Colon (tissue), 2 donors: ENCODE data around the gene POMT1.
"Not testable (repeated sequence)": the region's sequence is repeated elsewhere in the genome, so short reads cannot be mapped to it uniquely, and the experiment has no call there.

ENCODE experiments used
- FAIRE-seq: peaks from 2 replicates; lab custom pipeline; 2012; peaks lifted over from hg19 to GRCh38; lab: Jason Lieb, UNC
- donor health status: control.
- donor health status: control.

POMT1 gene

GRCh38 chr9:131502781-131503625 is at the start of gene POMT1:
POMT1 (plus strand) TSS chr9:131502918; CDS start chr9:131504219, 1,301 bp downstream.
- no peak for FAIRE-seq

DNA sequence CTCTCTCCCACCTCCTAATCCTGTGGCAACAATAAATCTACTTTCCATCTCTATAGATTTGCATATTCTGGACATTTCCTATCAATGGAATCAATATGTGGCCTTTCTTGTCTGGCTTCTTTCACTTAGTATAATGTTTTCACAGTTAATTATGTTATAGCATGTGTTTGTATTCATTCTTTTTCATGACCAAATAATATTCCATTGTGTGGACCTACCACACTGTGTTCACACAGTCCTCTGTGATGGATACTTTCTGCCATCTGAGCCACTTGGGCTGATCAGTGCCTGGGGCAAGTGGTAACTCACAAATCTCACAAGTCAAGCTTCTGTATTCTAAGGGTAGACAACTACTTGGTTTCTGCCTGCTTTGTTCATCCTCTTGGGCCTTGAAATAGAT is 48.7 kb upstream of the POMT1 start:
- no peak for FAIRE-seq

- not testable (repeated sequence) for FAIRE-seq
Observed at GRCh38 chr9:131455655-131456054, 47.1 kb upstream of the POMT1 start.

GRCh38 chr9:131457746-131458145 is 45.0 kb upstream of the POMT1 start:
- no peak for FAIRE-seq

- no peak for FAIRE-seq
Observed at GRCh38 chr9:131459056-131459455, 43.7 kb upstream of the POMT1 start.

DNA sequence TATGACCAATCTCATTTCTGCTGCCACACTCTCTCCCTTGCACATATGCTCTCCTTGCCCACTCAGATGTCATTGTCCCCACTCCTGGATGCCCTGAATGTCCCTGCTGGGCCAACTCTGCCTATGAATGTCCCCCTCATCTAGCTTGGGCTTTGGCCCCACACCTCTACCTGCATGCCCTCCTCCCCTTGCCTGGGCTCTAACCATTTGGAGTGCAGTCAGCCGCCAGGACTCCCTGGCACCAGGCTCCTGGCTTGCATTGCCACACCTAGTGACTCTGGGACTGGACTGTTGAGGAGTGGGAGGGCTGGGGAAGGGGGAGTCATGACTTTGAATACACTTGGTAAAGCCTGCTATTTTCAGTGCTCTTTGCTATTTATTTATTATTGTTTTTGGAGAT is 41.6 kb upstream of the POMT1 start:
- no peak for FAIRE-seq

DNA sequence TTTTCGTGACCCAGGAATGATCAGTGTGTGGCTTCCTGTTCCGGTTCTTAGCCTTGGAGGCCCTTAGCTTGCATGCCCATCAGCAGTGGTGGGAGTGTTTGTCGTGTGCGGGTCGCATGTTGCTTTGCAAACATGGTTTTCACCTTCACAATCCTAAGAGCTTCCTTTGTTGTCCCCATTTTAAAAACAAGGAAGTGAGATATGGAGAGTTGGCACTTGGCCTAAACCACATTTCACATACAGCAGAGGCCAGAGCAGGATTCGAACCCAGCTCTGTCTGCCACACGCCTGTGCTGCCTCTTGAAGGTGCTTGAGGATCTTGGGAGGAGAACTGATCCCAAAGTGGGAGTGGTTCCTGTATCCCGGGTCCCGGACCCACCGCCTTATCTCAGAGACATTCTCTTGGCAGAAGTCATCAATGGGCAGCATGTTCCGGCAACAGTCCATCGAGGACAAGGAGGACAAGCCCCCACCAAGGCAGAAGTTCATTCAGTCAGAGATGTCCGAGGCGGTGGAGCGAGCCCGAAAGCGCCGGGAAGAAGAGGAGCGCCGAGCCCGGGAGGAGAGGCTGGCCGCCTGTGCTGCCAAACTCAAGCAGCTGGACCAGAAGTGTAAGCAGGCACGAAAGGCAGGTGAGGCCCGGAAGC is 38.2 kb upstream of the POMT1 start:
- no peak for FAIRE-seq

DNA sequence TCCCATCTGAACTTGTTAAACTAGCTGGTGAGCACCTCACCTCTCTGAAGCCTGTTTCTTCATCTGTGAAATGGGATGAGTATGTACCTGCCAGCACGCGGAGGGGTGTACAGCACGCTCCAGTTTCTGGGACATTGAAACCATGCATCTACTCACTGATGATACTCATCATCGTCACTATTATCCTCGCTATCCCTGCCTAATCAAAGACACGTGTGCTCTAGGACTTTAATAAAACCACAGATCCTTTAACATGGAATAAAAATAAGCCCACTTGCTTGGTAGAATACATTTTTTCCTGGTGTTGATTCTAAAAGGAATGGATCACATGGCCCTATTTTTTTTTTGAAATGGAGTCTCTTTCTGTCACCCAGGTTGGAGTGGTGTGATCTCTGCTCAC is 37.3 kb upstream of the POMT1 start:
- no peak for FAIRE-seq

DNA sequence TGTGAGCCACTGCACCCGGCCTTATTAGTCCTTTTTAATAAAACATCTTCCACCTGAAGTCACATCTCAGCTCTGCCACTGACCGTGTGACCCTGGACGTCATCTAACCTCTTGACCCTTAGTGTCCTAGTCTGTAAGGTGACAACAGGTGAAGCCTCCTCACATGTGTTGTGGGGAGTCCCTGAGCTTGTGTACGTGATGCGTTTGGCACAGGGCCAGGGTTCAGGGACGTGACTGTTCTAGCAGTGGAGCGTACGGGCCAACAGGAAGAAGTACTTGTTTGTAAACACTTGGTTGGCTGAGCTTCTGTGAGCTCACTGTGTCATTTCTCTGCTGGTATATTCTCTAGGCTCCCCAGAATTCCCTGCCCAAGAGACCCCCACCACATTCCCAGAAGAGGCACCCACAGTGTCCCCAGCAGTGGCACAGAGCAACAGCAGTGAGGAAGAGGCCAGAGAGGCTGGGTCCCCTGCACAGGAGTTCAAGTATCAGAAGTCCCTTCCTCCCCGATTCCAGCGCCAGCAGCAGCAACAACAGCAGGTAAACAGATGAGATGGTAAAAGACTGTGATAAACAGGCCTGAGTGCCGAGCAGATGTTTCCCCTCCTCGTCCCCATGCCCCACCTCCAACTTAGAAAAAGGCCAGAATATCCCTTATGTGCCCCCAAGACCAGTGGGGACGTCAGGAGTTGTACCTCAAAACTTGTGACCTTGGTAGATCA is 35.3 kb upstream of the POMT1 start:
- FAIRE-seq = no peak

DNA sequence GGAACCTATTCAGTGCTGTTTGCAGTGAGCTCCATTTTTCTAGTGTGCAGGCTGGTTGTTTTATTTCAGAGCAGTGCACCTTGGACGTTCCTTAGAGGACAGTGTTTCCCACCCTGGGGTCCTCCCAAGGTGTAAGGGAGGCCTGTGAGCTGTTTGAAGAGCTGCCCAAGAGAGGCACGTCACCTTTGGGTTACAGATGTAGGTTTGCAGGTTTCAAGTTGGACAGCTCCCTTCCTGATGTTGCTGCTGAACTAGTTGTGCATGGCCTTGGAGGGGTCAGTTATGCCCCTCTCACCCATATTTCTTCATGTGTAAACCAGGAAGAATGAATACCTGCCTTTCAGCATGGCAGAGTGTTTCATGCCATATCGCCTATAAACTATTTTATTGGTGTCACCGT is 34.7 kb upstream of the POMT1 start:
- no peak for FAIRE-seq

- FAIRE-seq = no peak
Observed at GRCh38 chr9:131469356-131469755, 33.4 kb upstream of the POMT1 start.

DNA sequence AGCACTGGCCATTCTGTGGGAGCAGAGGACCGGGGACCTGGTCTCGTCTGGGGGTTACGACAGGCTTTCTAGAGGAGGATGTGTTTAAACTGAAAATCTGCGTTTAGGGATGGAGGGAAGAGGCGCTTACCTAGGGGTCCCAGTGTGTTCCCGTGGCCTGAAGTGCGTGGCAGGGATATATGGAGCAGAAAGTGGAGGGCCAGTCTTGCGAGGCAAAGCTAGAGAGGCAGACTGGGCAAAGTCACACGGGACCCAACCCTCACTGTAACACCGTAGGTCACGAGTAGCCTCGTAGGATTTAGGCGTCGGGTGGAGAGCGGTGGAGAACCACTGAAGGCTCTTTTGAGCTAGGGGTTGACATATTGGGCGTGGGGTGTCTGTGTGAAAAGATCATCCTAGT is 32.8 kb upstream of the POMT1 start:
- FAIRE-seq = no peak

DNA sequence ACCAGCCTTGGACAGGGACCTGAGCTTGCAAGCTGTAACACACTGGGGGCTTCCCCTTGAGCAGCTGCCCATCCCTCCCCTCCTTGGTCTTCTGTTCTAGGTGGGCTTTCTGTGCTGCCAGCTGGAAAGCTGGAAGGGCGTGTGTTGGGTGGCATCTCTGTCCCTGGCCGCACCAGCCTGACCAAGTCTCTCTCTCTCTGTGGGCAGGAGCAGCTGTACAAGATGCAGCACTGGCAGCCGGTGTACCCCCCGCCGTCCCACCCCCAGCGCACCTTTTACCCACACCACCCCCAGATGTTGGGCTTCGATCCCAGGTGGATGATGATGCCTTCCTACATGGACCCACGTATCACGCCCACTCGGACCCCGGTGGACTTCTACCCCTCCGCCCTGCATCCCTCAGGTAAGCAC is 32.1 kb upstream of the POMT1 start:
- FAIRE-seq = no peak

DNA sequence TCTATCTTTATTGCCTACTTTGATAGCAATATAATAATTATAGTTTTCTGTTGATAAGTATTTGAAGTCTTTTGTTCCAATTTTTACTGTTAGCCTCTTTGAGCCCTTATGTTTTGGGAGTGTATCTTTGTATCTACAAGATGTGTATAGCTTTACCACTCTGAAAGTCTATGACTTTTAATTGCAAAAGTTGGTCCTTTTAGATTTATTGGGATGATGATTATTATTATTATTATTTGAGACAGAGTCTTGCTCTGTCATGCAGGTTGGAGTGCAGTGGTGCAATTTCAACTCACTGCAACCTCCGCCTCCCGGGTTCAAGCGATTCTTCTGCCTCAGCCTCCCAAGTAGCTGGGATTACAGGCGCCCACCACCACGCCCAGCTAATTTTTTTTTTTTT is 30.6 kb upstream of the POMT1 start:
- not testable (repeated sequence) for FAIRE-seq

DNA sequence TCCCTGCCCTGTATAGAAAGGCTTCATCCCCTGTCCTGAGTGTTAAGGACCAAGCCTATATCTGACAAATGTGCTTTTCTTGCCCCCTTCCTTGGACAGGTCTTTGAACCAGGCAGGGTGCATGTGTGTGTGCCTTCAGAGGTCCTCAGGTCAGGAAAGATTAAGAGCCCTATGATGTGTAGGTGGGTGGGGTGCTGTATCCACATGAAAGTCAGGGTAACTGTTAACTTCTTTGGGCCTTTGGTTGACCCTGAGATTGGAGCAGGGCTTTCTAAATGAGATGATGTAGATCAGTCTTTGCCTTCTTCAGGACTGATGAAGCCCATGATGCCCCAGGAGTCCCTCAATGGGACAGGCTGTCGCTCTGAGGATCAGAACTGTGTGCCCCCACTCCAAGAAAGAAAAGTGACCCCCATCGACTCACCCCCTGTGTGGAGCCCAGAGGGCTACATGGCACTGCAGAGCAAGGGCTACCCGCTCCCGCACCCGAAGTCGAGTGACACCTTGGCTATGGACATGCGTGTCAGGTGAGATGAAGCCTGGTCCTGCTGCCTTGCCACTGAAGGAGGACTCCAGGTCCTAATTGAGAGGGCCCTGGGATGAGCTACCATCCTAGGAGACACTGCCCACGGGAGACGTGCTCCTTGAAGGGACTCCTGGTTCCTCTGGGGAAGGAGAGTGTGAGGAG is 29.4 kb upstream of the POMT1 start:
- no peak for FAIRE-seq

- FAIRE-seq = no peak
Observed at GRCh38 chr9:131473891-131474290, 28.8 kb upstream of the POMT1 start.

DNA sequence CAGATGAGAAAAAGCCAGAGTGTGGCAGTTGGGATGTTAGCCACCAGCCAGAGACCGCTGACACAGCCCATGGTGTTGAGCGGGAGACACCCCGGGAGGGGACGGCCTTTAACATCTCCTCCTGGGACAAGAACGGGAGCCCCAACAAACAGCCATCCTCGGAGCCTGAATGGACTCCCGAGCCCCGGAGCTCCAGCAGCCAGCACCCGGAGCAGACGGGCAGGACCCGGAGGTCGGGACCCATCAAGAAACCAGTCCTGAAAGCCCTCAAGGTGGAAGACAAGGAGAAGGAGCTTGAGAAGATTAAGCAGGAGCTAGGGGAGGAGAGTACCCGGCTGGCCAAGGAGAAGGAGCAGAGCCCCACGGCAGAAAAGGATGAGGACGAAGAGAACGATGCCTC is 28.0 kb upstream of the POMT1 start:
- no peak for FAIRE-seq

- no peak for FAIRE-seq
Observed at GRCh38 chr9:131475111-131475955, 27.4 kb upstream of the POMT1 start.

DNA sequence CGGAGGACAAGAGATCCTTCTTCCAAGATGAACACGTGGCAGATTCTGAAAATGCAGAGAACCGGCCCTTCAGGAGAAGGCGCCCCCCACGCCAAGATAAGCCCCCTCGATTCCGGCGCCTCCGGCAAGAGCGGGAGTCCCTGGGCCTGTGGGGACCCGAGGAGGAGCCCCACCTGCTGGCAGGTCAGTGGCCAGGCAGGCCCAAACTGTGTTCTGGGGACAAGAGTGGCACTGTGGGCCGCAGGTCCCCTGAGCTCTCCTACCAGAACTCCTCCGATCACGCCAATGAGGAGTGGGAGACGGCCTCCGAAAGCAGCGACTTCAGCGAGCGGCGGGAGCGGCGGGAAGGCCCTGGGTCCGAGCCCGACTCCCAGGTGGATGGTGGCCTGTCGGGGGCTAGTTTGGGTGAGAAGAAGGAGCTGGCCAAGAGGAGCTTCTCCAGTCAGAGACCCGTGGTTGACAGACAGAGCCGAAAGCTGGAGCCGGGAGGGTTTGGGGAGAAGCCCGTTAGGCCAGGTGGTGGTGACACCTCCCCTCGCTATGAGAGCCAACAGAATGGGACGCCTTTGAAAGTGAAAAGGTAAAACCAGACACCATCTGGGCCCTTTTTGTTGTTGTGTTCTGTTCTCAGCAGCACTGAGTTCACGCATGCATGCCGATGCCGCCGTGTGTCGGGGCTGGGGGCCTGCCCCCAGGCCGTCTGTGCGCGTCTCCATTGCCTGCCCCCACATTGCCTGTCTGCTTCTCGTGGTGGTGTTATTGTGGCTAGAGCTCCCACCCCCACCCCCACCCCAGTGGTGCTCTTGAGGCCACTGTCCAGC is 26.6 kb upstream of the POMT1 start:
- no peak for FAIRE-seq

- FAIRE-seq = no peak
Observed at GRCh38 chr9:131476777-131477345, 25.9 kb upstream of the POMT1 start.
